ENCODE measurements around the gene FGF7. TPM values are rescaled to one million over a fixed set of nuclear protein-coding genes. Genes with fewer than 3 reads are reported as not detected.

Gene FGF7
- total and polyA plus RNA-seq, 10 of the 15 experiments (the other 5 are each of a cell fraction or from before 2014, with no cell fraction given), result 0.08 TPM; not detected in 9

DNA sequence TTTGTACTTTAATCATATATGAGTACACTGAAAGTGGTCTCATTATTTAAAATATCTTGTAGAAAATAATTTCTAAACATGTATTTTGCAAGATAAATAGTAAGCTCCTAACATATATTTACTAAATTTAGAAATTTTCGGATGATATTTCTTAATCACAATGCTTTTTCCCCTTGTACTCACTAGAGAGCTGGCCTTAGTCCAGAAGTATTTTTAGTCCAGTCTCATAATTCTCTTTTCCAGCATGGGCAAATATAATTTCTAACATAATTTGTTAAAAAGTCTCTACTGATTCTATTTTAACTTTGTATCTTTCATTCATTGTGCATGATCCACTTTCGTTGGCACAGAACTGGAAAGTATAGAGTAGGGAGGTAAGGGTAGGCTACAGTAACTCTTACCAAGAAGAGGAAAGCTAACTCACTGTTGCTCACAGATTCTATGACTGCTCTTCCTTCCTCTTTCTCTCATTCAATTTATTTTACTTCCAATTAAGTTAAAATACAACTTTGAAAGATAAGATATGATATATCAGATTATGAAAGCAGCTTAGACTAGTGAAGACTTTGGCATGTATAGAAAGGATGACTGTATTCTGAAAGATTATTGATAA lies 39.3 kb downstream of the FGF7 start:
- ATAC-seq, result no peak
- Histone ChIP-seq H3K4me3 (no peak overlapping the region), H3K9me3 (replicated peaks; ENCODE audit: control insufficient read depth, insufficient read depth, low read length) (no peaks in the 10 kb centered on the region), H3K27ac (ENCODE audit: control insufficient read depth, insufficient read depth) (no peak overlapping the region), H3K79me2 (ENCODE audit: control insufficient read depth, insufficient read depth, low read length) (no peaks in the 10 kb centered on the region), H3K4me1 (ENCODE audit: control insufficient read depth, insufficient read depth, low read length) (no peaks in the 10 kb centered on the region), H3K4me2 (ENCODE audit: control insufficient read depth, insufficient read depth) (no peak overlapping the region), H2AFZ (ENCODE audit: control insufficient read depth, low read depth, low read length) (no peak overlapping the region), H3K9ac (ENCODE audit: control insufficient read depth, insufficient read depth, low read length) (no peak overlapping the region), H4K20me1 (ENCODE audit: control insufficient read depth, insufficient read depth) (no peaks in the 10 kb centered on the region), H3K36me3 (ENCODE audit: control insufficient read depth in 2 of 2, insufficient read depth in 2 of 2, low read length in 1 of 2) (no peaks in the 10 kb centered on the region), H3K27me3 (replicated peaks in 1 of 2; ENCODE audit: control insufficient read depth in 2 of 2, insufficient read depth in 2 of 2, low read length in 1 of 2) (no peaks in the 10 kb centered on the region)
- in situ Hi-C loops (cut with MboI), result no loop called here
- intact Hi-C loops (cut with micrococcal nuclease; ENCODE audit: unreplicated experiment), result no loop called here
- CTCF ChIA-PET, result interaction anchor here (0.9 to 2.6 kb wide), 2 partner anchors 9 to 591 kb away, joined by 3 to 8 read pairs; no protein-coding TSS in a partner anchor
- BruUV-seq (replicated peaks), result no TSS peak
- SMC1A ChIA-PET (ENCODE audit: uncharacterized antibody, unreplicated experiment), result no interaction called here
- DNase-seq (ENCODE audit: low read depth, low spot score), result no peak
- TF ChIP-seq SMAD1 (IDR thresholded peaks at IDR 0.05; ENCODE audit: low read depth, partially characterized antibody) (no peak), SUPT20H (IDR thresholded peaks at IDR 0.05; ENCODE audit: borderline replicate concordance, control insufficient read depth, low read depth, low read length) (no peak), BCL11A (IDR thresholded peaks at IDR 0.05; ENCODE audit: low read depth, low read length) (no peak), TBL1XR1 (IDR thresholded peaks at IDR 0.05; ENCODE audit: low read depth, low read length) (no peak), CEBPB (IDR thresholded peaks at IDR 0.05; ENCODE audit: borderline replicate concordance in 1 of 2, low read depth in 2 of 2, low read length in 2 of 2) (no peak), ZBED1 (IDR thresholded peaks at IDR 0.05; ENCODE audit: borderline replicate concordance) (no peak), SRF (IDR thresholded peaks at IDR 0.05; ENCODE audit: low read depth in 2 of 2, low read length in 2 of 2) (no peak), STAT1 (conservative IDR thresholded peaks at IDR 0.05) (no peak), NFXL1 (IDR thresholded peaks at IDR 0.05; ENCODE audit: borderline replicate concordance) (no peak), KAT2A (conservative IDR thresholded peaks at IDR 0.05; ENCODE audit: control insufficient read depth, low read depth, low read length) (no peak), ZNF622 (IDR thresholded peaks at IDR 0.05) (no peak), ZNF207 (IDR thresholded peaks at IDR 0.05; ENCODE audit: borderline replicate concordance) (no peak), POLR2A (IDR thresholded peaks at IDR 0.05; ENCODE audit: low read depth, low read length) (no peak), HDAC6 (IDR thresholded peaks at IDR 0.05; ENCODE audit: unreplicated experiment) (no peak)
- TF ChIP-seq, protein P1, sequence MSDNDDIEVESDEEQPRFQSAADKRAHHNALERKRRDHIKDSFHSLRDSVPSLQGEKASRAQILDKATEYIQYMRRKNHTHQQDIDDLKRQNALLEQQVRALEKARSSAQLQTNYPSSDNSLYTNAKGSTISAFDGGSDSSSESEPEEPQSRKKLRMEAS (IDR thresholded peaks at IDR 0.05; ENCODE audit: low read depth, low read length), result no peak
- TF ChIP-seq, protein P2, sequence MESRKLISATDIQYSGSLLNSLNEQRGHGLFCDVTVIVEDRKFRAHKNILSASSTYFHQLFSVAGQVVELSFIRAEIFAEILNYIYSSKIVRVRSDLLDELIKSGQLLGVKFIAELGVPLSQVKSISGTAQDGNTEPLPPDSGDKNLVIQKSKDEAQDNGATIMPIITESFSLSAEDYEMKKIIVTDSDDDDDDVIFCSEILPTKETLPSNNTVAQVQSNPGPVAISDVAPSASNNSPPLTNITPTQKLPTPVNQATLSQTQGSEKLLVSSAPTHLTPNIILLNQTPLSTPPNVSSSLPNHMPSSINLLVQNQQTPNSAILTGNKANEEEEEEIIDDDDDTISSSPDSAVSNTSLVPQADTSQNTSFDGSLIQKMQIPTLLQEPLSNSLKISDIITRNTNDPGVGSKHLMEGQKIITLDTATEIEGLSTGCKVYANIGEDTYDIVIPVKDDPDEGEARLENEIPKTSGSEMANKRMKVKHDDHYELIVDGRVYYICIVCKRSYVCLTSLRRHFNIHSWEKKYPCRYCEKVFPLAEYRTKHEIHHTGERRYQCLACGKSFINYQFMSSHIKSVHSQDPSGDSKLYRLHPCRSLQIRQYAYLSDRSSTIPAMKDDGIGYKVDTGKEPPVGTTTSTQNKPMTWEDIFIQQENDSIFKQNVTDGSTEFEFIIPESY (IDR thresholded peaks at IDR 0.05), result no peak
- TF ChIP-seq, protein P3, sequence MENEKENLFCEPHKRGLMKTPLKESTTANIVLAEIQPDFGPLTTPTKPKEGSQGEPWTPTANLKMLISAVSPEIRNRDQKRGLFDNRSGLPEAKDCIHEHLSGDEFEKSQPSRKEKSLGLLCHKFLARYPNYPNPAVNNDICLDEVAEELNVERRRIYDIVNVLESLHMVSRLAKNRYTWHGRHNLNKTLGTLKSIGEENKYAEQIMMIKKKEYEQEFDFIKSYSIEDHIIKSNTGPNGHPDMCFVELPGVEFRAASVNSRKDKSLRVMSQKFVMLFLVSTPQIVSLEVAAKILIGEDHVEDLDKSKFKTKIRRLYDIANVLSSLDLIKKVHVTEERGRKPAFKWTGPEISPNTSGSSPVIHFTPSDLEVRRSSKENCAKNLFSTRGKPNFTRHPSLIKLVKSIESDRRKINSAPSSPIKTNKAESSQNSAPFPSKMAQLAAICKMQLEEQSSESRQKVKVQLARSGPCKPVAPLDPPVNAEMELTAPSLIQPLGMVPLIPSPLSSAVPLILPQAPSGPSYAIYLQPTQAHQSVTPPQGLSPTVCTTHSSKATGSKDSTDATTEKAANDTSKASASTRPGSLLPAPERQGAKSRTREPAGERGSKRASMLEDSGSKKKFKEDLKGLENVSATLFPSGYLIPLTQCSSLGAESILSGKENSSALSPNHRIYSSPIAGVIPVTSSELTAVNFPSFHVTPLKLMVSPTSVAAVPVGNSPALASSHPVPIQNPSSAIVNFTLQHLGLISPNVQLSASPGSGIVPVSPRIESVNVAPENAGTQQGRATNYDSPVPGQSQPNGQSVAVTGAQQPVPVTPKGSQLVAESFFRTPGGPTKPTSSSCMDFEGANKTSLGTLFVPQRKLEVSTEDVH (IDR thresholded peaks at IDR 0.05; ENCODE audit: low read depth, partially characterized antibody), result no peak
- TF ChIP-seq, protein P4, sequence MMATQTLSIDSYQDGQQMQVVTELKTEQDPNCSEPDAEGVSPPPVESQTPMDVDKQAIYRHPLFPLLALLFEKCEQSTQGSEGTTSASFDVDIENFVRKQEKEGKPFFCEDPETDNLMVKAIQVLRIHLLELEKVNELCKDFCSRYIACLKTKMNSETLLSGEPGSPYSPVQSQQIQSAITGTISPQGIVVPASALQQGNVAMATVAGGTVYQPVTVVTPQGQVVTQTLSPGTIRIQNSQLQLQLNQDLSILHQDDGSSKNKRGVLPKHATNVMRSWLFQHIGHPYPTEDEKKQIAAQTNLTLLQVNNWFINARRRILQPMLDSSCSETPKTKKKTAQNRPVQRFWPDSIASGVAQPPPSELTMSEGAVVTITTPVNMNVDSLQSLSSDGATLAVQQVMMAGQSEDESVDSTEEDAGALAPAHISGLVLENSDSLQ (IDR thresholded peaks at IDR 0.05), result no peak
- RAD21 ChIA-PET (ENCODE audit: unreplicated experiment), result interaction anchor here (1.8 kb wide), 1 partner anchor 10 kb away, joined by 5 read pairs; no protein-coding TSS in a partner anchor
- no peak for FAIRE-seq
- POLR2A ChIA-PET, result no interaction called here
- 40% methylated on average over 2 of the region's 2 CpGs for WGBS (ENCODE audit: insufficient coverage, insufficient replicate concordance, low lambda C conversion rate, missing lambda C conversion rate)
